GOT3 (cell line): ENCODE measurements around the gene SUPT6H.
A peak's percentile ranks its signal among the peaks of the same experiment; 100 is the strongest.

Experiments
- DNase-seq: peaks from one replicate; lab custom pipeline; 2025; ENCODE audit warnings: mixed read lengths; lab: John Stamatoyannopoulos, UW

The SUPT6H gene

DNA sequence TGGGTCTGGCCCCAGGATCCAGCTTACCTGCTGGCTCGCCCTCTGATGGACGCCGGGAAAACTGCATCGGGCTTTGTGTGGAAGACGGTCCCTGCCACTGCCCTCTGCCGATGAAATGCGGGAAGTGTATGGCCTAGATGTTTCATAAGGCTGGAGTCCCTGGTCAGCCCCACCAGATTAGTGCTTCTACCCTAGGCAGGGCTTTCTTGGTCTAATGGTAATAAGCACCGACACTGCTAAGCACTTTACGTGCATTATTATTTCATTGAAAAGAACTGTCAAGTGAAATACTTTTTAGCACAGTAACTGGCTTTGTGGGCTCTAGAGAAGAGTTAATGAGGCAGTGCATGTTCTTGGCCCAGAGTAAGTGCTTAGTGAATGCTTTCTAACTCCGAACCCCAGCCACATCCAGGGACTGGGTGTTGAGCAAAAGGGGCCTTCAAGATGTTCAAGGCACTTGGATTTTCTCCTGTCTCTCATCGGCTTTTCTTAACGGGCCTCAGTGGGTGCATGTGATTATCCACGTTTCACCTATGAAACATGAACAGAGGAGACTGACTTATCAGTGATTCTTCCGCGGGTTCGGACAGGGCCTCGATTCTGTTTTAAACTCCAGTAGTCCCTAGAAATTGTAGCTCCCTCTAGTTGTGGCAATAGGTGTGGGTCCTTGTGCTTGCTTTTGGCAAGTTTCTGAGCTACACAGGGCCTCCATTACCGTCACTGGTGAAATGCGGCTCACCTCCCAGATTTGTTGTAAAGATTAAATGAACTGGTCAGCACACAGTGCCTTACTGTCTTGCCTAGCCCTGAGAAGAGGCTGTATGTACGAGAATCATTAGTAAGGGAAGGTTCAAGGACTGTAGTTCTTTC is 88.4 kb downstream of the SUPT6H start:
- DNase-seq, result peak; percentile 73

DNA sequence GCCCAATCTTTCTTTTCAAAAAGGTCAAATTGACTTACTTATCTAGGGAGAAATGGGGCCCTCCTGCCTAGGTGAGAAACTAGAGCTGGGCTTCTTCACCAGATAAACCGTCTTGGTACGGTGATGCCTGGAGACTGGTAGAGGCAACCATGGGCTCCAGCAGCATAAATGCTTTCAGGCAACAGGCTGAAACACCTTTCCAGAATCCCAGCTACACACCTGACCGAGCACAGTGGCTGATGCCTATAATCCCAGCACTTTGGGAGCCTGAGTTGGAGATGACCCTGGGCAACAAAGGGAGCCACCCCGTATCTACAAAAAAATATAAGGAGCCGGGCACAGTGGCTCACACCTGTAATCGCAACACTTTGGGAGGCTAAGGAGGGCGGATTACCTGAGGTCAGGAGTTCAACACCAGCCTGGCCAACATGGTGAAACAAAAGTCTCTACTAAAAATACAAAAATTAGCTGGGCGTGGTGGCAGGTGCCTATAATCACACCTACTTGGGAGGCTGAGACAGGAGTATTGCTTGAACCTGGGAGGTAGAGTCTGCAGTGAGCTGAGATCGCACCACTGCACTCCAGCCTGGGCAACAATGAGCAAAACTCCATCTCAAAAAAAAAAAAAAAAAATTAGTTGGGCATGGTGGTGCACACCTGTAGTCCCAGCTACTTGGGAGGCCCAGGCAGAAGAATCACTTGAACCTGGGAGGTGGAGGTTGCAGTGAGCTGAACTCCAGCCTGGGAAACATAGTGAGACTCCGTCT is 89.8 kb downstream of the SUPT6H start:
- DNase-seq, result no peak
